ENCODE measurements around the gene ZNF605. TPM values are rescaled to one million over a fixed set of nuclear protein-coding genes. Genes with fewer than 3 reads are reported as not detected.
"Not testable (repeated sequence)": the region's sequence is repeated elsewhere in the genome, so short reads cannot be mapped to it uniquely, and the experiment has no call there.

The ZNF605 gene
- 17.7 TPM for total RNA-seq

- DNase-seq (ENCODE audit: low spot score): peak; percentile 88
Measured at GRCh38 chr12:132956011-132956788, at the start of gene ZNF605. Gene ZNF605, minus strand, starts transcription at chr12:132956306. Its CDS starts 10,671 bp downstream, at chr12:132945635.

- no peak for DNase-seq (ENCODE audit: low spot score)
Measured at GRCh38 chr12:132998741-132999140, 42.6 kb upstream of the ZNF605 start.

DNA sequence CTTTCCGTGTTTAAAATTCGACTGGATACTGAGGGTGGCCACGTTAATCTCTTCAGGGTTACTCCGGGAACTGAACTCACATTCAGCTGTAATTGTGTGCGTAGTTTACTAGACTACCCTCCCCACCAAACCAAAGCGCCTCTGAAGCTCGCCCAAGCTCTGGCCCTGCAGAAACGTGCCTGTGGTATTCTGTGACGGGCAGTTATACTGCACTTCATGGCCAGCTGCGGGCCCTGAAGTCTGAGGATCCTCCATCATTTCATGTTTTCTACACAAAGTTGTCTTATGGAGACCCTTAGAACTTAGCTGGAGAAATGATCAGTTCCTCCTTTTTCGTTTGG, 30.7 kb upstream of the ZNF605 start:
- no peak for DNase-seq (ENCODE audit: low spot score)

- peak; percentile 94 for DNase-seq (ENCODE audit: low spot score)
Measured at GRCh38 chr12:132986001-132986884, 30.1 kb upstream of the ZNF605 start, which contains the start of gene ZNF26. Gene ZNF26, plus strand, starts transcription at chr12:132986367. Its CDS starts 474 bp downstream, at chr12:132986841.

- DNase-seq (ENCODE audit: low spot score): not testable (repeated sequence)
Measured at GRCh38 chr12:132976870-132977269, 20.8 kb upstream of the ZNF605 start.

- no peak for DNase-seq (ENCODE audit: low spot score)
Measured at GRCh38 chr12:132972374-132972773, 16.3 kb upstream of the ZNF605 start.

GRCh38 chr12:132967736-132968135, 11.6 kb upstream of the ZNF605 start:
- DNase-seq (ENCODE audit: low spot score): no peak

- DNase-seq (ENCODE audit: low spot score): no peak
Measured at GRCh38 chr12:132966676-132967415, 10.7 kb upstream of the ZNF605 start.

DNA sequence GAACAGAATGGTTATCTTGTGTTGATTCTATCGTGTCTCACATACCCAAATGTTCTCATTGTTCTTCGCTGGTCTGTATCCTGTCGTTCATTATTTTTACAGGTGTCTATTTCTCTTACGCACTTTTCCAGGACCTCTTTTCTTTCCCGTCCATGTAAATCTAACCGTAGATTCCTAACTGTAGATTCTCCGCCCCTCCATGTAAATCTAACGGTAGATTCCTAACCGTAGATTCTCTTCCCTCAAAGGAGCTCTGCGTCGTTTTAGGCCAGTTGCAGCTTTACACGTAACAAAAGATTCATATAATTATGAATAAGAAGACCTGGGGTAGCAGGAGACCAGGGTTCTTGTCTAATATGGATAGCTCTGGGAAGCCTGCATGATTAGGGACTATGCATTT, 9.7 kb upstream of the ZNF605 start:
- no peak for DNase-seq (ENCODE audit: low spot score)

DNA sequence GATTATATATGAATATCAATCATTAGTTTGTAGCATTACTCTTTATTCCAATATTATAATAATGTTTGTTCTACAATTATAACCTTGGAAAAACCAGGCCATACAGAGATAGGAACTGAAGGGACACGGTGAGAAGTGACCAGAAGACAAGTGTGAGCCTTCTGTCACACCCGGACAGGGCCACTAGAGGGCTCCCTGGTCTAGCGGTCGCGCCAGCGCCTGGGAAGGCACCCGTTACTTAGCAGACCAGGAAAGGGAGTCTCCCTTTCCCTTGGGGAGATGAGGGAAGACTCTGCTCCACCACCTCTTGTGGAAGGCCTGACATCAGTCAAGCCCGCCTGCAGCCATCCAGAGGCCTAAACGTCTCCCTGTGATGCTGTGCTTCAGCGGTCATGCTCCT, 7.8 kb upstream of the ZNF605 start:
- not testable (repeated sequence) for DNase-seq (ENCODE audit: low spot score)

DNA sequence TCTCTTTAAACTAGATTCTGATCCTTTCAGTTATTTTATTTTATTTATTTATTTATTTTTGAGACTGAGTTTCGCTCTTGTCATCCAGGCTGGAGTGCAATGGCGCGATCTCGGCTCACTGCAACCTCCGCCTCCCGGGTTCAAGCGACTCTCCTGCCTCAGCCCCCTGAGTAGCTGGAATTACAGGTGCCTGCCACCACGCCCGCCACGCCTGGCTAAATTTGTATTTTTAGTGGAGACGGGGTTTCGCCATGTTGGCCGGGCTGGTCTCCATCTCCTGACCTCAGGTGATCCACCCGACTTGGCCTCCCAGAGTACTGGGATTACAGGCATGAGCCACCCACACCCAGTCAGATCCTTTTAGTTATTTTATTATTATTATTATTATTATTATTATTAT, 5.7 kb upstream of the ZNF605 start:
- DNase-seq (ENCODE audit: low spot score): not testable (repeated sequence)

- DNase-seq (ENCODE audit: low spot score): peak; percentile 17
Measured at GRCh38 chr12:132955094-132956010, 754 bp downstream of the ZNF605 start.

DNA sequence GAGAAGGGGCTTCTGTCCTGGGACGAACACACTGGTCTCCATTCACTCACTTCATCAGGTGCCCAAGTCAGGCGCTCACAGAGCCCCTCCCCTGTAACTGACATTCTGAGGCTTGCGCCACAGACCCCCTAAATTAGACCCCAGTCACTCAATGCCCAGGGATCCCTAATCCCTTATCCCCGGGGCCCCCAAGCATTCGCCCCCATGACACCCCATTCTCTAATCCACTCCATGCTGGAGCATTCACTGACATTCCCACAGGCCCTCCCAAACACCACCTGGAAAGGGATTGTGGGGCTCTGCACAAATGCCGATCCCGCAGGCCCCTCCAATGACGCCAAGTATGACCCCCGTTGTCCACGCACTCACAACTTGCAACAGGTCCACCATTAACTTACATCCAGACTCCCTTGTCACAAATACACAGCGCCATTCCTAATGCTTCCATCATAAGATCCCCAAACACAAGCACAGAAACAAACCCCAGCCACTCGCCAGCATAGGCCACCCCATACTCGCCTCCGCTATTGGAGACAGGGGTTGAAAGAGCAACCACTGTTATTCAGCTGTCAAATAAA, 1.5 kb downstream of the ZNF605 start:
- DNase-seq (ENCODE audit: low spot score): no peak

DNA sequence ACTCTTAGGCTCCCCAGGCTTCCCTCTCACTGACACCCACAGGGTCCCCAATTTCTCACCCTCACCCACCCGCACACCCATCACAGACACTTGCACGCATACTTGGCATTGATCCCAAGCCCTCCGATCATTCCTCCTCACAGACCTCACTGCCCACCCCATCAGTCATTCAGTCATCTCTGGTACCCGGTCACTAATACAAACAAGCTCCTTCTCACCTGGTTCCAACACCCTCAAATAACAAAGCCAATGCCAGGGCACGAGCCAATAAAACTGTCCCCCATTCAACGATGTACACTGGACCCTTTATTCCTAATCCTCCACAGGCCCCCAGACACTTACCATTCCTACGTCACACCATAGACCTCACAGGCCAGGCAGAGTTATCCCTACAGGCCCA, 2.3 kb downstream of the ZNF605 start:
- DNase-seq (ENCODE audit: low spot score): no peak

DNA sequence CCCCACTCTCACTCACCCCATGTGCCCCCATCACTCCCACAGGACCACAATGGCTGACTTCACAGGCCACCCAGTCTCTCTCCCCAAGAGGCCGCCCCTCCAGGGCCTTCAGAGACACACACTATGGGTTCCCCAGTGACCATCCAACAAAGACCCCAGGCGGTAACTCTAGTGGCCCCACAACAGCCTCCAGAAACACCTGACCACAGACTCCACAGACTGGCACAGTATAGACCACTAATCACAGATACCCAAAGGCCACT, 3.0 kb downstream of the ZNF605 start:
- no peak for DNase-seq (ENCODE audit: low spot score)

DNA sequence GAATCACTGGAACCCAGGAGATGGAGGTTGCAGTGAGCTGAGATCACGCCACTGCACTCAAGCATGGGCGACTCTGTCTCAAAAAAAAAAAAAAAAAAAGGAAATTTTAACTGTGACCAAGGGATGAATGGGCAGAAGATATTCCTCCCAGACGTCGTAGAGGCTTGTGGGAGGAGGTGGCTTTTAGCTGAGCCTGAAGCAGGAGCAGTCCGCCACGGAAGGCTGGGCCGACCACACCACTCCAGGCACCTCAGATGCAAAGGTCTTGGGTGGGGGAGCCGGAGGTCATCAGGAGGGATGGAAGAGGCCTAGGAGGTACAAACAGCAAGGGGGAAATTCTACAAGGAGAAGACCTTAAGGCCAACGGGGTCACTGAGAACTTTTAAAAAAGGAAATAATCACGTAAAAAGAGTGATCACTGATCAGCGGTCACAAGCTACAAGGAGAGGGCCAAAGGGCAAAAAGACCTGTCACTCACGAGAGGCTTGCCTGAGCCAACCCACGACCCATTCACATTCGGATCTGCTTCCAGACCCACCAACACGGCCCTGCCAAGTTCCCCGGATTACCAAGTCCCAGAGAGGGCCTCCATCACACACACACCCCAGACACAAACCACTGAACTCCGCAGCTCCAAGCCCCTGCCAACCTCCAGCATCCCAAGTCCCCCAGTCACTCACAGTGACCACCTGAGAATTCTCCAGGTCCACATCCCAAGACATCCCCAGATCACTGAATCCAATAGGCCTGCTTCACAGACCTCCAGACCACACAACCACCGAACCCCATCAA, 3.5 kb downstream of the ZNF605 start:
- no peak for DNase-seq (ENCODE audit: low spot score)

GRCh38 chr12:132951649-132952048, 4.5 kb downstream of the ZNF605 start:
- no peak for DNase-seq (ENCODE audit: low spot score)

DNA sequence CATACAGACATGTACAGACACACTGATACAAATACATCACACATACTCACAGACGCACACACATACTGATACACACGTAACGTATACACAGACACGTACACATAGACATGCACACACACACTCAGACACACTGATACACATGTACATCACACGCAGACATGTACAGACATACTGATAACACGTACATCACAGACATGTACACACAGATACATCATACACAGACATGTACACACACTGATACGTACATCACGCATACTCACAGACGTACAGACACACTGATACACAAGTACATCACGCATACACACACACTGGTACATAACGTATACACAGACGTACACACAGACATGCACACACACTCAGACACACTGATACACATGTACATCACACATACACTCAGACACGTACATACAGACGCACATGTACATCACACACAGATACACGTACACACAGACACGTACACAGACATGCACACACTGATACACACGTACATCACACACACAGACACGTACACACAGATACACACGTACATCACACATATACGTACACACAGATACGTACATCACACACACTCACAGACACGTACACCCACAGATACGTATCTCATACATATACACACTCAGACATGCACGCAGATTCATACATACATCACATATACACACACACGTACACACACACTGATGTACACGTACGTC, 5.1 kb downstream of the ZNF605 start:
- no peak for DNase-seq (ENCODE audit: low spot score)
